IPS-18a (cell line): ENCODE results near the gene SH3GL3.

ENCODE experiments used
- H3K27ac ChIP-seq: one replicate; pipeline ENCODE4 v1.5.1; 2013; ENCODE audit warnings: low read length
- H3K27me3 ChIP-seq: one replicate; pipeline ENCODE4 v1.6.1; 2013; ENCODE audit warnings: mild to moderate bottlenecking, low read length; ENCODE audit not compliant: control insufficient read depth, insufficient read depth
- H3K36me3 ChIP-seq: one replicate; pipeline ENCODE4 v1.6.1; 2013; ENCODE audit warnings: low read depth, low read length; ENCODE audit not compliant: control insufficient read depth
- H3K4me1 ChIP-seq: one replicate; pipeline ENCODE4 v1.6.1; 2013; ENCODE audit warnings: low read depth, low read length; ENCODE audit not compliant: control insufficient read depth
- H3K4me3 ChIP-seq: one replicate; pipeline ENCODE4 v1.5.1; 2013; ENCODE audit warnings: low read length
- H3K9ac ChIP-seq: one replicate; pipeline ENCODE4 v1.6.1; 2013; ENCODE audit warnings: mild to moderate bottlenecking, low read length, moderate library complexity
- H3K9me3 ChIP-seq: one replicate; pipeline ENCODE4 v1.6.1; 2013; ENCODE audit warnings: low read depth, low read length; ENCODE audit not compliant: control insufficient read depth

Gene SH3GL3

GRCh38 chr15:83657549-83657948 lies 210.4 kb downstream of the SH3GL3 start:
- Histone ChIP-seq H3K27ac (no peak overlapping the region), H3K27me3 (peaks cover 42% of the 10 kb centered on the region), H3K4me1 (no peaks in the 10 kb centered on the region), H3K9me3 (no peaks in the 10 kb centered on the region), H3K4me3 (no peak overlapping the region), H3K9ac (no peak overlapping the region), H3K36me3 (no peaks in the 10 kb centered on the region)

GRCh38 chr15:83658430-83659416 lies 211.6 kb downstream of the SH3GL3 start:
- H3K4me3 ChIP-seq, result no peak overlapping the region
- H3K27ac ChIP-seq, result no peak overlapping the region

GRCh38 chr15:83659417-83659812 lies 212.3 kb downstream of the SH3GL3 start:
- H3K36me3 ChIP-seq, result no peaks in the 10 kb centered on the region

More at GRCh38 chr15:83658430-83659416, 211.6 kb downstream of the SH3GL3 start:
- Histone ChIP-seq H3K4me1 (no peaks in the 10 kb centered on the region), H3K9me3 (no peaks in the 10 kb centered on the region), H3K27me3 (peaks cover 33% of the 10 kb centered on the region), H3K36me3 (no peaks in the 10 kb centered on the region), H3K9ac (no peak overlapping the region)

GRCh38 chr15:83665480-83665879 lies 218.3 kb downstream of the SH3GL3 start:
- H3K4me1 ChIP-seq, result no peaks in the 10 kb centered on the region

More at GRCh38 chr15:83659417-83659812, 212.3 kb downstream of the SH3GL3 start:
- H3K27me3 ChIP-seq, result peaks cover 28% of the 10 kb centered on the region
- no peaks in the 10 kb centered on the region for H3K4me1 ChIP-seq
- no peak overlapping the region for H3K27ac ChIP-seq
- H3K9ac ChIP-seq, result no peak overlapping the region
- no peaks in the 10 kb centered on the region for H3K9me3 ChIP-seq
- H3K4me3 ChIP-seq, result no peak overlapping the region

More at GRCh38 chr15:83665480-83665879, 218.3 kb downstream of the SH3GL3 start:
- Histone ChIP-seq H3K36me3 (no peaks in the 10 kb centered on the region), H3K27ac (no peak overlapping the region), H3K4me3 (no peak overlapping the region), H3K27me3 (no peaks in the 10 kb centered on the region), H3K9me3 (no peaks in the 10 kb centered on the region), H3K9ac (no peak overlapping the region)
